Neural progenitor cell (in vitro differentiated cells): ENCODE measurements around the gene HNRNPD. TPM values are rescaled to one million over a fixed set of nuclear protein-coding genes. Genes with fewer than 3 reads are reported as not detected.

Experiments
- DNase-seq: peaks from one replicate; pipeline ENCODE4 v3.0.0-alpha.2; 2016; ENCODE audit warnings: low spot score
- H2AFZ ChIP-seq: fragments of 200-600 bp; sonication (generic); replicated peaks from 2 replicates; pipeline ENCODE4 v1.6.1; 2016; ENCODE audit warnings: antibody characterized with exemption
- H3F3A ChIP-seq: fragments of 200-600 bp; sonication (generic); 2 replicates; pipeline ENCODE4 v1.6.1; 2016; ENCODE audit warnings: antibody characterized with exemption, low read depth
- H3K27ac ChIP-seq: fragments of 200-600 bp; sonication (generic); 2 replicates; pipeline ENCODE4 v1.5.1; 2016; ENCODE audit warnings: mild to moderate bottlenecking
- H3K27me3 ChIP-seq: fragments of 200-600 bp; sonication (generic); 2 replicates; pipeline ENCODE4 v1.6.1; 2016; ENCODE audit warnings: mild to moderate bottlenecking, moderate library complexity
- H3K36me3 ChIP-seq: fragments of 200-600 bp; sonication (generic); 2 replicates; pipeline ENCODE4 v1.5.1; 2016
- H3K4me1 ChIP-seq: fragments of 200-600 bp; sonication (generic); 2 replicates; pipeline ENCODE4 v1.6.1; 2016; ENCODE audit warnings: mixed run types
- H3K4me2 ChIP-seq: fragments of 200-600 bp; sonication (generic); 2 replicates; pipeline ENCODE4 v1.6.1; 2016
- H3K4me3 ChIP-seq: fragments of 200-600 bp; sonication (generic); 2 replicates; pipeline ENCODE4 v1.5.1; 2016
- H3K79me2 ChIP-seq: fragments of 200-600 bp; sonication (generic); 2 replicates; pipeline ENCODE4 v1.6.1; 2016; ENCODE audit warnings: low read depth
- H3K9ac ChIP-seq: fragments of 200-600 bp; sonication (generic); 2 replicates; pipeline ENCODE4 v1.6.1; 2016
- H3K9me3 ChIP-seq: fragments of 200-600 bp; sonication (generic); 2 replicates; pipeline ENCODE4 v1.5.1; 2016; ENCODE audit warnings: low read depth
- H4K20me1 ChIP-seq: fragments of 200-600 bp; sonication (generic); 2 replicates; pipeline ENCODE4 v1.6.1; 2016; ENCODE audit warnings: low read depth
- H3K27ac Mint-ChIP-seq: 3 replicates; pipeline ENCODE4 v1.8.0; 2021; ENCODE audit warnings: mixed read lengths
- H3K27me3 Mint-ChIP-seq: 2 replicates; pipeline ENCODE4 v1.8.0; 2022; ENCODE audit warnings: low read depth, mild to moderate bottlenecking, inconsistent platforms, moderate library complexity, mixed read lengths; ENCODE audit not compliant: insufficient read depth
- H3K36me3 Mint-ChIP-seq: 3 replicates; pipeline ENCODE4 v1.8.0; 2021; ENCODE audit warnings: mixed read lengths
- H3K4me1 Mint-ChIP-seq: 3 replicates; pipeline ENCODE4 v1.8.0; 2021; ENCODE audit warnings: mixed read lengths
- H3K4me3 Mint-ChIP-seq: 3 replicates; pipeline ENCODE4 v1.8.0; 2021; ENCODE audit warnings: mild to moderate bottlenecking, moderate library complexity, mixed read lengths
- H3K9me3 Mint-ChIP-seq: 3 replicates; pipeline ENCODE4 v1.8.0; 2020; ENCODE audit warnings: mixed read lengths
- EZH2 ChIP-seq: fragments of 200-600 bp; sonication (generic); IDR thresholded peaks from 2 replicates; pipeline ENCODE4 v1.6.1; 2017; ENCODE audit warnings: antibody characterized with exemption, mild to moderate bottlenecking, moderate library complexity
- EZH2phosphoT487 ChIP-seq: fragments of 200-600 bp; sonication (generic); IDR thresholded peaks from 2 replicates; pipeline ENCODE4 v1.6.1; 2017; ENCODE audit warnings: antibody characterized with exemption
- total RNA-seq: library from RNA; depleted of rRNA; stranded (reverse); fragments of >200 nt; gene quantifications from 2 replicates; pipeline ENCODE4 v1.2.3, GENCODE V29; 2015; ENCODE audit warnings: low replicate concordance
- TF ChIP-seq, protein P1 (sequence below): fragments of 200-600 bp; sonication (generic); IDR thresholded peaks from 2 replicates; pipeline ENCODE4 v1.5.1; 2017; ENCODE audit warnings: antibody characterized with exemption, mild to moderate bottlenecking

HNRNPD gene
- total RNA-seq, 1 donor from 2014 or later: 250 TPM

DNA sequence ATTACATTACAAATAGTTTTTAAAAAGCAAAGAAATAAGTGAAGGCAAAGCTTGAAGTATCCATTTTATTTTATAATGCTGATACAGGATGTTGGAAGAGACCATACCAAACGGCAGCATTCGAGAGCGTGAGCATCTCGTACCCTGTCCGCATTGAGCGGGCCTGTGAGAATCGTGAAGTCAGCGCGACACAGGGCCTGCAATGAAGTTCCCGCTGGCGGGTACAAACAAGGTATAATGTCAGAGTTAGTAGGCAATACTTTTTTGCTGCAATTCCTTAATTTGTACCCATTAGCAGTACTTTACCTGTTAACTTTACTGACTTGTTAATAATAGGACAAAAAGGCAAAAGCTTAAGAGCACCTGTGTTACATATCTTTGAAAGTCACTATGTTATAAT lies 19.0 kb downstream of the HNRNPD start:
- no peak overlapping the region for H3K4me3 Mint-ChIP-seq
- no peaks in the 10 kb centered on the region for H3K4me1 ChIP-seq
- H3K27ac ChIP-seq: no peak overlapping the region
- no peaks in the 10 kb centered on the region for H3K9me3 ChIP-seq
- H3K4me1 Mint-ChIP-seq: no peaks in the 10 kb centered on the region
- TF ChIP-seq, protein P1, sequence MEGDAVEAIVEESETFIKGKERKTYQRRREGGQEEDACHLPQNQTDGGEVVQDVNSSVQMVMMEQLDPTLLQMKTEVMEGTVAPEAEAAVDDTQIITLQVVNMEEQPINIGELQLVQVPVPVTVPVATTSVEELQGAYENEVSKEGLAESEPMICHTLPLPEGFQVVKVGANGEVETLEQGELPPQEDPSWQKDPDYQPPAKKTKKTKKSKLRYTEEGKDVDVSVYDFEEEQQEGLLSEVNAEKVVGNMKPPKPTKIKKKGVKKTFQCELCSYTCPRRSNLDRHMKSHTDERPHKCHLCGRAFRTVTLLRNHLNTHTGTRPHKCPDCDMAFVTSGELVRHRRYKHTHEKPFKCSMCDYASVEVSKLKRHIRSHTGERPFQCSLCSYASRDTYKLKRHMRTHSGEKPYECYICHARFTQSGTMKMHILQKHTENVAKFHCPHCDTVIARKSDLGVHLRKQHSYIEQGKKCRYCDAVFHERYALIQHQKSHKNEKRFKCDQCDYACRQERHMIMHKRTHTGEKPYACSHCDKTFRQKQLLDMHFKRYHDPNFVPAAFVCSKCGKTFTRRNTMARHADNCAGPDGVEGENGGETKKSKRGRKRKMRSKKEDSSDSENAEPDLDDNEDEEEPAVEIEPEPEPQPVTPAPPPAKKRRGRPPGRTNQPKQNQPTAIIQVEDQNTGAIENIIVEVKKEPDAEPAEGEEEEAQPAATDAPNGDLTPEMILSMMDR: no peak
- TF ChIP-seq EZH2phosphoT487: no peak
- no peak for TF ChIP-seq EZH2
- H3K27me3 Mint-ChIP-seq: no peaks in the 10 kb centered on the region
- H3K27me3 ChIP-seq: no peaks in the 10 kb centered on the region
- peaks cover 51% of the 10 kb centered on the region for H3K36me3 Mint-ChIP-seq
- H3K9me3 Mint-ChIP-seq: no peaks in the 10 kb centered on the region
- no peak overlapping the region for H3K9ac ChIP-seq
- no peak for DNase-seq
- no peak overlapping the region for H2AFZ ChIP-seq
- peaks cover 80% of the 10 kb centered on the region for H3F3A ChIP-seq
- peaks cover 99% of the 10 kb centered on the region for H3K79me2 ChIP-seq
- H3K36me3 ChIP-seq: peaks cover 68% of the 10 kb centered on the region
- peaks cover 82% of the 10 kb centered on the region for H4K20me1 ChIP-seq
- H3K27ac Mint-ChIP-seq: no peak overlapping the region
- no peak overlapping the region for H3K4me2 ChIP-seq
- no peak overlapping the region for H3K4me3 ChIP-seq

DNA sequence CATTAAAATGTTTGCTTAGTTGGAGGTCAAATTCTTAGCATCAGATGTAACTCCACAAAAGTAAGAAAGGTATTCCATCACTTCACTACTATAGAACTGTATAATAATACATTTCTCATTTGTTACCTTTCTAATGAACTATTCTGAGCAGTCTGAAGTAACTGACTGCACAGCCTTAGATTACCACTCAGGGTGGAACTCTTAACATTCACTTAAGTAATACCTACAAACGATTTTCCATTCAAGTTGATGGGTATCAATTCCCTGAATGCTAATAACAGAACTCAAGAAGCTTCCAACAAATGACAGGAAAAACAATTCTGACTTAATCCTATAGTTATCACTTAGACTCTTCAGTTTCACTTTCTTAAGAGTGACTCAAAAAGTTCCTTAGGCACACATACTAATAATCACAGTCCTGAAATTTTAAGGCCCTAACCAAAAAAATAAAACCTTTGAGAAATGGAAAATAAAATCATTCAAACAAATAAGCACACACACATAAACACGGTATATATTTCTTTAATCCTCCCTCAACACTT lies 20.9 kb downstream of the HNRNPD start:
- no peaks in the 10 kb centered on the region for H3K4me1 Mint-ChIP-seq
- H2AFZ ChIP-seq: no peak overlapping the region
- no peak overlapping the region for H3K27ac ChIP-seq
- no peak overlapping the region for H3K4me3 ChIP-seq
- H3K9ac ChIP-seq: no peak overlapping the region
- TF ChIP-seq, protein P1: no peak
- no peak for TF ChIP-seq EZH2
- TF ChIP-seq EZH2phosphoT487: no peak
- peaks cover 73% of the 10 kb centered on the region for H4K20me1 ChIP-seq
- no peak for DNase-seq
- no peaks in the 10 kb centered on the region for H3K9me3 ChIP-seq
- H3K9me3 Mint-ChIP-seq: no peaks in the 10 kb centered on the region
- H3K36me3 Mint-ChIP-seq: peaks cover 55% of the 10 kb centered on the region
- H3K27me3 ChIP-seq: no peaks in the 10 kb centered on the region
- H3K4me1 ChIP-seq: no peaks in the 10 kb centered on the region
- no peak overlapping the region for H3K27ac Mint-ChIP-seq
- peaks cover 66% of the 10 kb centered on the region for H3K36me3 ChIP-seq
- no peak overlapping the region for H3K4me3 Mint-ChIP-seq
- H3F3A ChIP-seq: peaks cover 89% of the 10 kb centered on the region
- no peaks in the 10 kb centered on the region for H3K27me3 Mint-ChIP-seq
- no peak overlapping the region for H3K4me2 ChIP-seq
- peaks cover 90% of the 10 kb centered on the region for H3K79me2 ChIP-seq

DNA sequence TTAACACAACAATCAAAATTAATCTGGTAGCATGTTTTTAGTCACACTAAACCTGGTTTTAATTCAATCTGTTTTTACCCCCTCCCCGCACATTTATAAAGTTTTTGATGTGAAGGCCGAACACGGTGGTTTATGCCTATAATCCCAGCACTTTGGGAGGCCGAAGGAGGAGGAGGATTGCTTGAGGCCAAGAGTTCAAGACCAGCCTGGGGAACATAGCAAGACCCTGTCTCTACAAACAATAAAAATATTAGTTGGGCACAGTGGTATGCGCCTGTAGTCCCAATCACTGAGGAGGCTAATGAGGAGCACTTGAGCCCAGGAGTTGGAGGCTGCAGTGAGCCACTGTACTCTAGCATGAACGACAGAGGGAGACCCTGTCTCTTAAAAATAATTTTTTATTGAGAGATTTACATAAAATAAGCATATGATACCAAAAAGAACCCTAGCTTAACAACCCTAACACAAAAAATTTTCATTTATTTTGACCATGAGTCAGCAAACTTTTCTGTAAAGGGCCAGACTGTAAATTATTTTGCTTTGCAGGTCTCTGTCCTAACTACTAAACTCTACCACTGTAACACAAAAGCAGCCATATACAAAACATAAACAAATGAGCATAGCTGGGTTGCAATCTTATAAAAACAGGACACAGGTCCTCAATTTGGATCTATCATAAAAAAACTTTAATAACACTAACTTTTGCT lies 21.5 kb downstream of the HNRNPD start:
- no peaks in the 10 kb centered on the region for H3K4me1 ChIP-seq
- no peaks in the 10 kb centered on the region for H3K9me3 ChIP-seq
- H3K4me3 ChIP-seq: no peak overlapping the region
- H3K36me3 Mint-ChIP-seq: peaks cover 51% of the 10 kb centered on the region
- no peak for DNase-seq
- H3F3A ChIP-seq: peaks cover 83% of the 10 kb centered on the region
- H4K20me1 ChIP-seq: peaks cover 68% of the 10 kb centered on the region
- H3K9ac ChIP-seq: no peak overlapping the region
- H3K27me3 ChIP-seq: no peaks in the 10 kb centered on the region
- H3K9me3 Mint-ChIP-seq: no peaks in the 10 kb centered on the region
- H3K4me3 Mint-ChIP-seq: no peak overlapping the region
- no peak overlapping the region for H2AFZ ChIP-seq
- H3K79me2 ChIP-seq: peaks cover 84% of the 10 kb centered on the region
- H3K27me3 Mint-ChIP-seq: no peaks in the 10 kb centered on the region
- H3K4me1 Mint-ChIP-seq: no peaks in the 10 kb centered on the region
- H3K36me3 ChIP-seq: peaks cover 60% of the 10 kb centered on the region
- no peak overlapping the region for H3K27ac Mint-ChIP-seq
- no peak for TF ChIP-seq EZH2phosphoT487
- no peak for TF ChIP-seq EZH2
- TF ChIP-seq, protein P1: no peak
- H3K4me2 ChIP-seq: no peak overlapping the region
- H3K27ac ChIP-seq: peak overlapping the region; percentile 41
